PC-9 (cell line): Measurements from ENCODE around the gene FRRS1. TPM values are rescaled to one million over a fixed set of nuclear protein-coding genes. Genes with fewer than 3 reads are reported as not detected.

ENCODE experiments used
- BruUV-seq: library from RNA; stranded (reverse); fragments of 400-500 nt; replicated peaks from 2 replicates; lab custom pipeline; 2021; lab: Mats Ljungman, UMichigan
- CTCF ChIA-PET: fragments of 300-600 bp; sonication (Branson Sonifier 250); formaldehyde crosslinking; loops from one replicate; lab custom pipeline; 2022; ENCODE audit warnings: antibody characterized with exemption; lab: Charles Lee
- POLR2A ChIA-PET: fragments of 300-600 bp; sonication (Branson Sonifier 250); formaldehyde crosslinking; loops from one replicate; lab custom pipeline; 2022; ENCODE audit warnings: antibody characterized with exemption; ENCODE audit not compliant: unreplicated experiment; lab: Charles Lee
- DNase-seq, 2 experiments: peaks; one replicate each; pipeline versions ENCODE4 v3.0.0 to v3.0.0-alpha.2; 2015 to 2022; ENCODE audit warnings: mixed read lengths in 1 of 2
- H2AFZ ChIP-seq: fragments of 200-600 bp; sonication (generic); 2 replicates; pipeline ENCODE4 v1.8.1; 2017; ENCODE audit warnings: antibody characterized with exemption
- H3F3A ChIP-seq: fragments of 200-600 bp; sonication (generic); 2 replicates; pipeline ENCODE4 v1.8.1; 2017; ENCODE audit warnings: antibody characterized with exemption, mild to moderate bottlenecking, low read depth; ENCODE audit not compliant: insufficient read depth
- H3K27ac ChIP-seq: fragments of 200-600 bp; sonication (generic); 2 replicates; pipeline ENCODE4 v1.6.1; 2016; ENCODE audit warnings: mixed run types
- H3K27me3 ChIP-seq: fragments of 200-600 bp; sonication (generic); 2 replicates; pipeline ENCODE4 v1.6.1; 2016; ENCODE audit warnings: low read depth, mixed run types; ENCODE audit not compliant: insufficient read depth
- H3K36me3 ChIP-seq: fragments of 200-600 bp; sonication (generic); 2 replicates; pipeline ENCODE4 v1.6.1; 2016; ENCODE audit warnings: low read depth, mixed run types
- H3K4me1 ChIP-seq: fragments of 200-600 bp; sonication (generic); replicated peaks from 2 replicates; pipeline ENCODE4 v1.6.1; 2016; ENCODE audit warnings: mixed run types; ENCODE audit not compliant: insufficient read depth
- H3K4me2 ChIP-seq: fragments of 200-600 bp; sonication (generic); 2 replicates; pipeline ENCODE4 v1.6.1; 2017; ENCODE audit warnings: mixed run types
- H3K4me3 ChIP-seq: fragments of 200-600 bp; sonication (generic); 2 replicates; pipeline ENCODE4 v1.6.1; 2016; ENCODE audit warnings: mixed run types
- H3K79me2 ChIP-seq: fragments of 200-600 bp; sonication (generic); 2 replicates; pipeline ENCODE4 v1.6.1; 2017; ENCODE audit warnings: low read depth, mixed run types
- H3K9me2 ChIP-seq: fragments of 200-600 bp; sonication (generic); 2 replicates; pipeline ENCODE4 v1.8.1; 2017; ENCODE audit warnings: mild to moderate bottlenecking; ENCODE audit not compliant: insufficient read depth
- H3K9me3 ChIP-seq: fragments of 200-600 bp; sonication (generic); 2 replicates; pipeline ENCODE4 v1.8.1; 2016; ENCODE audit warnings: low read depth; ENCODE audit not compliant: insufficient read depth
- H4K20me1 ChIP-seq: fragments of 200-600 bp; sonication (generic); 2 replicates; pipeline ENCODE4 v1.8.1; 2017; ENCODE audit not compliant: insufficient read depth
- CTCF ChIP-seq: fragments of 200-600 bp; sonication (generic); conservative IDR thresholded peaks from 2 replicates; pipeline ENCODE4 v1.6.1; 2017; ENCODE audit warnings: mixed run types, antibody characterized with exemption, mild to moderate bottlenecking, moderate library complexity
- EZH2 ChIP-seq: fragments of 200-600 bp; sonication (generic); IDR thresholded peaks from 2 replicates; pipeline ENCODE4 v1.8.0; 2017; ENCODE audit warnings: antibody characterized with exemption, low read depth
- intact Hi-C: fragments of 100-400 bp; cut with micrococcal nuclease; formaldehyde crosslinking; loops from one replicate; pipeline ENCODE4 v1.10.0; 2022; ENCODE audit not compliant: unreplicated experiment
- total RNA-seq: library from RNA; stranded (reverse); gene quantifications from 2 replicates; pipeline ENCODE4 v1.2.3, GENCODE V29; 2021

The FRRS1 gene
- total RNA-seq, 1 experiment from 2014 or later = 7.3 TPM

- H4K20me1 ChIP-seq = no peaks in the 10 kb centered on the region
- no peaks in the 10 kb centered on the region for H3K9me2 ChIP-seq
- DNase-seq = peak in 1 of 2 experiments; percentile 68
- no peak overlapping the region for H3K4me3 ChIP-seq
- H3K79me2 ChIP-seq = no peaks in the 10 kb centered on the region
- intact Hi-C loops = no loop called here
- peak overlapping the region; percentile 81 for H3K27ac ChIP-seq
- peak overlapping the region; percentile 49 for H3K4me2 ChIP-seq
- ChIA-PET POLR2A (interaction anchor here (0.6 to 0.7 kb wide), 3 partner anchors 14 to 585 kb away, joined by 4 to 5 read pairs (median 4); partner anchors contain the start of gene PALMD), CTCF (no interaction called here)
- H3K4me1 ChIP-seq = peaks cover 63% of the 10 kb centered on the region
- BruUV-seq = no TSS peak
- H2AFZ ChIP-seq = no peak overlapping the region
- H3K36me3 ChIP-seq = no peaks in the 10 kb centered on the region
- H3K27me3 ChIP-seq = no peaks in the 10 kb centered on the region
- TF ChIP-seq CTCF (no peak), EZH2 (no peak)
- H3F3A ChIP-seq = peaks cover 39% of the 10 kb centered on the region
- no peaks in the 10 kb centered on the region for H3K9me3 ChIP-seq
Measured at GRCh38 chr1:99660496-99660895, 105.9 kb downstream of the FRRS1 start.

- Histone ChIP-seq H4K20me1 (no peaks in the 10 kb centered on the region), H3K79me2 (no peaks in the 10 kb centered on the region), H3K36me3 (no peaks in the 10 kb centered on the region), H3K27ac (peak overlapping the region; percentile 81), H3K4me3 (no peak overlapping the region; the same call in 1 of the 2 replicates), H3K9me3 (no peaks in the 10 kb centered on the region), H3K4me2 (peak overlapping the region; percentile 49), H3K4me1 (peaks cover 63% of the 10 kb centered on the region), H2AFZ (no peak overlapping the region), H3K9me2 (no peaks in the 10 kb centered on the region), H3F3A (peaks cover 39% of the 10 kb centered on the region), H3K27me3 (no peaks in the 10 kb centered on the region)
- ChIA-PET CTCF (no interaction called here), POLR2A (interaction anchor here (0.6 kb wide), 1 partner anchor 14 kb away, joined by 4 read pairs; no protein-coding TSS in a partner anchor)
- BruUV-seq = no TSS peak
- TF ChIP-seq EZH2 = no peak
- TF ChIP-seq CTCF = no peak
- peak; percentile 74 to 100 for DNase-seq
- intact Hi-C loops = loop anchor here (1.0 kb wide), 1 partner anchor 14 kb away; no protein-coding TSS in a partner anchor
Measured at GRCh38 chr1:99659755-99660210, 106.7 kb downstream of the FRRS1 start.

Other genes with a start within 250 kb of the FRRS1 start
- gene PALMD, start 120.5 kb downstream of the FRRS1 start, total RNA-seq = 0.68 and 1.2 TPM in 2 replicates
- gene AGL, start 83.7 kb upstream of the FRRS1 start, total RNA-seq = 13.2 and 15.7 TPM in 2 replicates
- 22.9 and 23.5 TPM in 2 replicates for gene SLC35A3, start 203.4 kb upstream of the FRRS1 start, total RNA-seq